HFFc6 (cell line): ENCODE data around the gene PC. TPM values are rescaled to one million over a fixed set of nuclear protein-coding genes. Genes with fewer than 3 reads are reported as not detected.

Experiments
- DNase-seq: peaks from one replicate; pipeline ENCODE4 v3.0.0-alpha.2; 2018
- H3K27ac Mint-ChIP-seq: 2 replicates; pipeline ENCODE4 v1.8.0; 2020; ENCODE audit warnings: mild to moderate bottlenecking, mixed read lengths
- H3K27me3 Mint-ChIP-seq: 2 replicates; pipeline ENCODE4 v1.8.0; 2021; ENCODE audit warnings: mild to moderate bottlenecking, moderate library complexity, mixed read lengths; ENCODE audit not compliant: insufficient read depth
- H3K36me3 Mint-ChIP-seq: 2 replicates; pipeline ENCODE4 v1.8.0; 2021; ENCODE audit warnings: low read depth, mixed read lengths
- H3K4me1 Mint-ChIP-seq: 2 replicates; pipeline ENCODE4 v1.8.0; 2020; ENCODE audit warnings: low read depth, mixed read lengths
- H3K4me3 Mint-ChIP-seq: 2 replicates; pipeline ENCODE4 v1.8.0; 2020; ENCODE audit warnings: mild to moderate bottlenecking, moderate library complexity, mixed read lengths
- H3K9me3 Mint-ChIP-seq: 2 replicates; pipeline ENCODE4 v1.8.0; 2020; ENCODE audit warnings: mild to moderate bottlenecking, mixed read lengths
- total RNA-seq, 6 experiments: library from RNA; stranded (reverse); fragmentation: NEBNext Ultra II Directional; extraction: Animal tissue kit (Norgen Biotek cat#: 25700); gene quantifications; 2 replicates in 1 of 6; 3 replicates in 5 of 6; pipeline ENCODE4 v1.2.3, GENCODE V29; 2021
- TF ChIP-seq, protein P1 (sequence below): fragments of 200-600 bp; sonication (generic); IDR thresholded peaks from 2 replicates; pipeline ENCODE4 v1.5.0; 2021; ENCODE audit warnings: antibody characterized with exemption, mild to moderate bottlenecking

The PC gene
- total RNA-seq, 6 experiments from 2014 or later = 13.2 to 21.8 (median 19.3) TPM

DNA sequence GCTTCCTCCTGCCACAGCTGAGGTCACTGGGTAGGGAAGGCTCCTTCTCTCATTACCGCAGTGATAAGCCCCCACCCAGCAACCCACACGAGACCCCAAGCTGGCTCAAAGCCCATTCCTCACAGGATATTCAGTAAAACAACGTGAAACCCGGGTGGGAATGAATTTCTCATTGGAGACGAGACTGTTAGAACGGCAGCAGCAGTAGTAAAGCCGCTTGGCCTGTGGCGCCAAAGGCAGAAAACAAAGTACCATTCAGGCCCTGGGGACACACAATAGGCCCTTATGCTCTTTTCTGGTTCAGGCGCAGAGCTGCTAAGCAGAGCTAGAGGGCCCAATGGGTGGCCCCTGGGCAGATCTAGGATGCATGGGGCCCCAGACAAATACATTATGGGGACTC, 45.3 kb downstream of the PC start:
- Mint-ChIP-seq H3K4me3 (no peak overlapping the region), H3K27me3 (peaks cover 2% of the 10 kb centered on the region; the same call in 1 of the 2 replicates), H3K27ac (no peak overlapping the region), H3K36me3 (no peaks in the 10 kb centered on the region), H3K9me3 (no peaks in the 10 kb centered on the region), H3K4me1 (no peaks in the 10 kb centered on the region)
- TF ChIP-seq, protein P1, sequence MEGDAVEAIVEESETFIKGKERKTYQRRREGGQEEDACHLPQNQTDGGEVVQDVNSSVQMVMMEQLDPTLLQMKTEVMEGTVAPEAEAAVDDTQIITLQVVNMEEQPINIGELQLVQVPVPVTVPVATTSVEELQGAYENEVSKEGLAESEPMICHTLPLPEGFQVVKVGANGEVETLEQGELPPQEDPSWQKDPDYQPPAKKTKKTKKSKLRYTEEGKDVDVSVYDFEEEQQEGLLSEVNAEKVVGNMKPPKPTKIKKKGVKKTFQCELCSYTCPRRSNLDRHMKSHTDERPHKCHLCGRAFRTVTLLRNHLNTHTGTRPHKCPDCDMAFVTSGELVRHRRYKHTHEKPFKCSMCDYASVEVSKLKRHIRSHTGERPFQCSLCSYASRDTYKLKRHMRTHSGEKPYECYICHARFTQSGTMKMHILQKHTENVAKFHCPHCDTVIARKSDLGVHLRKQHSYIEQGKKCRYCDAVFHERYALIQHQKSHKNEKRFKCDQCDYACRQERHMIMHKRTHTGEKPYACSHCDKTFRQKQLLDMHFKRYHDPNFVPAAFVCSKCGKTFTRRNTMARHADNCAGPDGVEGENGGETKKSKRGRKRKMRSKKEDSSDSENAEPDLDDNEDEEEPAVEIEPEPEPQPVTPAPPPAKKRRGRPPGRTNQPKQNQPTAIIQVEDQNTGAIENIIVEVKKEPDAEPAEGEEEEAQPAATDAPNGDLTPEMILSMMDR = no peak
- no peak for DNase-seq

- Mint-ChIP-seq H3K4me1 (no peaks in the 10 kb centered on the region), H3K27ac (no peak overlapping the region), H3K4me3 (no peak overlapping the region), H3K9me3 (no peaks in the 10 kb centered on the region), H3K36me3 (no peaks in the 10 kb centered on the region), H3K27me3 (peaks cover 2% of the 10 kb centered on the region; the same call in 1 of the 2 replicates)
- TF ChIP-seq, protein P1 = no peak
- no peak for DNase-seq
Observed at GRCh38 chr11:66912361-66912760, 45.8 kb downstream of the PC start.

DNA sequence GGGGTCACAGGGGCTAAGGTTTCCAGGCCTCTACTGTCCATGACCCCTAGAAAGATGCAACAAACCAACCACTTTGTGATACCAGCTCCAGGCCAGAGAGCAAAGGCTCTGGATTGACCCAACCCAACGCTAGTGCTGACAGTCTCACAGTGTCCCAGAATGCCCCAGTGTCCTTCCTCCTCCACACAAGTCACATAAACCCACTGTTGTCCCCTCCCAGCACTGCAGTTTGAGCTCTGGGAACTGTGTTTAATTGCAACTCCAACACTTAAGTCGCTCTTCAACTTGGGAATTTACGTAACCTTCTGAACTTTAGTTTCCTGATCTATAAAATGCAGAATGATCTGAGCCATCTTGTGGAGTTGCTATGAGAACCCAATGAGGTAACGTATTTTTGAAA, 47.5 kb downstream of the PC start:
- TF ChIP-seq, protein P1 = no peak
- DNase-seq = no peak
- H3K27me3 Mint-ChIP-seq = peaks cover 2% of the 10 kb centered on the region; the same call in 1 of the 2 replicates
- no peak overlapping the region for H3K27ac Mint-ChIP-seq
- peaks cover 11% of the 10 kb centered on the region for H3K4me1 Mint-ChIP-seq
- no peaks in the 10 kb centered on the region for H3K9me3 Mint-ChIP-seq
- H3K36me3 Mint-ChIP-seq = no peaks in the 10 kb centered on the region
- H3K4me3 Mint-ChIP-seq = no peak overlapping the region

- Mint-ChIP-seq H3K9me3 (no peaks in the 10 kb centered on the region), H3K27me3 (peaks cover 2% of the 10 kb centered on the region; the same call in 1 of the 2 replicates), H3K27ac (no peak overlapping the region), H3K4me1 (peaks cover 18% of the 10 kb centered on the region), H3K4me3 (no peak overlapping the region), H3K36me3 (no peaks in the 10 kb centered on the region)
- DNase-seq = no peak
- TF ChIP-seq, protein P1 = no peak
Observed at GRCh38 chr11:66910016-66910415, 48.2 kb downstream of the PC start.

DNA sequence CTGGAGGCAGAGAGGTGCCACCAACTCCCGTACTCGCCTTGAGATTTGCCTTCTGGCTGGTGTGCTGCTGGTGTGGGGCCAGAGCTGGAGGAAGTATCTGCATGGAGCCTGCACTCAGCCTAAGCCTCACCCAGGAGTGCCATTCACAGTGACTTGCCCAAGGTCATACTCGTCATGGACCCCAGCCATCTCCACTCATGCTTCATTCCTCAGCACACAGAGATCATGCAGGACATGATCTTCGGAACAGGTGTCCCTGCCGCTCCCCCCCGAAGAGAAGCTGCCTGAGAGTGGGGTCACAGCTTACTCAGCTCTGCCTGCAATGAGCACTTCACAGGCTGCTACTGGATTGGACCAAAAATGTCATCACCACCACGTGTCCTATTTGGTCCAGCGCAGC, 49.0 kb downstream of the PC start:
- Mint-ChIP-seq H3K4me1 (peaks cover 26% of the 10 kb centered on the region), H3K27me3 (no peaks in the 10 kb centered on the region; the same call in 1 of the 2 replicates), H3K27ac (no peak overlapping the region), H3K9me3 (no peaks in the 10 kb centered on the region), H3K4me3 (no peak overlapping the region), H3K36me3 (no peaks in the 10 kb centered on the region)
- TF ChIP-seq, protein P1 = no peak
- DNase-seq = no peak
